ENCODE results near the gene RPL10.

Gene RPL10

GRCh38 chrX:154401045-154401799 lies 3.0 kb downstream of the RPL10 start:
- no peak for DNase-seq

DNA sequence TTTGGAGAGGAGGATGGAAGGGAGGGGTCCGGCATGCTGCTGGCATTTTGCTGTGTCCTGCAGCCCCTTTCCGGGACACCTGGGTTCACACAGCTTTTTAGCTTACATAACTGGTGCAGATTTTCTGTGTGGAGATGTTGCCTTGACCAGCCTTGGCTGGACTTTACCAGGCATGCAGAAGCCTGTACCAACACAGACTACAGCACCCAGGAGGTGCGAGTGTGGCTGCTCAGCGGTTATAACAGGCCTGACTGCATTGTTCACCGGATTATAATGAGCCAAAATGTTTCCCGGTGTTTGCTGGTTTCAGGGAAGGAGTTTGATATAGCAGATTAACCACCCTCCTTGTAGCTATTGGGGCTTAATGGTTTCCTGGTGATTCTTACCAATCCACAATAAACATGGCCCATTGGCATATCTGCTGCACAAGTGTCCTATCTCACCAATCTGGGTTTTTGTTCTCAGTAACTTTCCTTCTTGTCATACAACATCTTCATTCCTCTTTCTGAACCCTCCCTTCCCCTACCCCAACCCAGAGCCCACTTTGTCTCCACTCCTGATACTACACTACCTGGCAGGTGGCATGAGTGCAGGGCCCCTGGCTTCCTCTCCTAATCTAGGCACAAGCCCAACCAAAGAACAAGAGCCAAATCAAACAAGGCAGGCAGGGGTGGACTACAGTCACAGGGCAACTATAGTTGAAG lies 3.9 kb downstream of the RPL10 start:
- no peak for DNase-seq

GRCh38 chrX:154402622-154403127 lies 4.5 kb downstream of the RPL10 start:
- no peak for DNase-seq

GRCh38 chrX:154403192-154403591 lies 5.0 kb downstream of the RPL10 start:
- no peak for DNase-seq

DNA sequence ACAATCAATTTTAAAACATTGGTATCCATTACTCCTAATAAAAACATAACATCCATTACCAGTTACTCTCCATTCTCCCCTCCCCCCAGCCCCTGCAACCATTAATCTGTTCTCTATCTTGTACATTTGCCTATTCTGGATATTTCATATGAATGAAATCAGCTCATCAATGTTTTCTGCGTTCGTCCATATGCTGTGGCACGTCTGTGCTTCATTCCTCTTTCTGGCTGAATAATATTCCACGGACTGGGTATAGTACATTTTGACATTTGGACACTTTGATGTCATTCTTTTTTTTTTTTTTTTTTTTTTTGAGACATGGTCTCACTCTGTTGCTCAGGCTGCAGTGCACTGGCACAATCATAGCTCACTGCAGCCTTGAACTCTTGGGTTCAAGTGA lies 5.7 kb downstream of the RPL10 start:
- no peak for DNase-seq

DNA sequence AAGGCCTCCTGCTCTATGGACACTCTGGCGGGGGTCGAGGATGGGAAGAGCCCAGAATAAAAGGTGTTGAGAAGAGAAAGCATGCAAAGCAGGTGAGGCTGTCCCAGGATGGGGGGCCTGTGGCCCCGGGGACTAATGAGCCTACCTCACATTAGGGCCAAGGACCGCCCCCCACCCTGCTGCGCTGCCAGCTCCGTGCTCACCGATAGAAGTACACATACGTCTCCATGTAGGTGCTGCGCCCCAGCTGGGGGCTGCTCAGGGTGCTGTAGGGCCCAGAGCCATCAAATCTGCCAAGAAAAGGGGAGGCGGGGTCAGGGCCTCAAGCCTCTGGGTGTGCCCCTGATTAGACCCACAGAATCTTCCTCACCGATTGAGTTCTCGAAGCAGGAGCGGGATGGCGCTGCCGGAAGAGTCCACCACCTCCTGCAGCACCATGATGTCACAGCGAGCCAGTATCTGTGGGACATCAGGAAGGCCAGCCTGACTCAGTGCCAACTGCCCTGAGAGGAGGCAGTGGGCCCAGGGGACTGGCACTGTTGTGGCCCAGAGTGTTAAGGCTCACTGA lies 6.5 kb downstream of the RPL10 start:
- no peak for DNase-seq

- DNase-seq = no peak
Measured at GRCh38 chrX:154408659-154409221, 10.6 kb downstream of the RPL10 start.

DNA sequence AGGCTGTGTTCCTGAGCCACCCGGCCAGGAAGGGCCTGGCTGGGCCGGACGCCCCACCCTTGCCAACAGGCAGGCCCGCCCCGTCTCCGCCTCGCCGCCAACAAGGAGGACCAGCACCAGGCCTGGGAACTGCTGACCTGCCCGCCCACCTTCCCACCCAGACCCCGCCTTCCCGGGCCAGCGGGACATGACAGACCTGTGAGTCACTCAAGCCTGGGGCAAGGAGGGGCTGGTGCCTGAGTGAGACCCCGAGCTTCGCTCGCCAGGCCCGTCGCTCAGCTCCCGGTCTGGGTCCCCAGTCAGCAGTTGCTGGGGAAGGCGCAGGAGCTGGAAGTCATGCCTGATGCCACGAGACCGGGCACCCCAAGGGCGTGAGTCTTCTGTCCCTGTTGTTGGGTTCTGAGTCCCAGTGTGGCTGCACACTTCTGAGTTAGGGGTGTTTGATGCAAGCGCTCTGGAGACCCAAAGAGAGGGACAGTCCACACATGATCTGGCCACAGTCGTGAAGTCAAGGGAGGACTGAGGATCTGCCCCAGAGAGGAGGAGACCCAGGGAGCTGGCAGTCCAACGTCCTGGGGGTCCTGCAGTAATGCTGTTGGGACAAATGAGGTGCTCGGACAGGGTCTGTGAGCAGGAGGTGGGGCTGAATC lies 11.2 kb downstream of the RPL10 start, which contains the start of gene DNASE1L1:
DNASE1L1 (minus strand) TSS at position 33 of the 650 bp plus-strand sequence. CDS start 3,686 bp downstream, outside the sequence.
- peak; percentile 62 for DNase-seq

DNA sequence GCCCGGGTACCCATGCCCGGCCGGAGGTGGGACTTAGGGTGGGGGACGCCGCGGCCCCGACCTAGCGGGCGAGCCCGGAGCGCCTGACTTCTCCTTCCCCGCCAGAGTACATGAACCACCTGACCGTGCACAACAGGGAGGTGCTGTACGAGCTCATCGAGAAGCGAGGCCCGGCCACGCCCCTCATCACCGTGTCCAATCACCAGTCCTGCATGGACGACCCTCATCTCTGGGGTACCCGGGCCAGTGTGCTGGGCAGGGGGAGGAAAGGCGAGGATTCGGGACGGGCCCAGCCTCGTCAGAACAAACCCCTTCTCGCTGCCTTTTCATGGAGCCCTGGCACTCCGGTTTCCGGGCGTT lies 13.8 kb downstream of the RPL10 start:
- peak; percentile 74 for DNase-seq

DNA sequence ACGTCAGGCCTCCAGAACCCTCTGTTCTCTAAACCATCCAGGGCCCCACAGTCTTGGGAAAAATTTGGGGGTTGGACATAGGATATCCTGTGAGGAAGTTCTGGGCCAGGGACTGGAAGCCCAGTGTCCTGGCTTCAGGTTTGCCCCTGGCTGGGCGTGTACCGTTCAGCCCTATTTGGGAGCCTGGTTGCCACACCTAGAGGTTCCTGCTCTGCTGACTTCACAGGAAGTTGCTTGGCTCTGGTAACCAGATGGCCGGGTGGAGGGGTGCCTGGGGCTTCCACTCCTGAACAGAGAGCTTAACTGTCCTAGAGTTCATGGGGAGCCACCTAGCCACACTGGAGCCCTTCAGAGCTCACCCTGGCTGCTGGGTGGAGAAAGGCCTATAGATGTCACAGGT lies 14.3 kb downstream of the RPL10 start:
- no peak for DNase-seq

GRCh38 chrX:154413142-154413541 lies 15.0 kb downstream of the RPL10 start:
- no peak for DNase-seq

GRCh38 chrX:154417157-154417556 lies 19.0 kb downstream of the RPL10 start:
- no peak for DNase-seq

DNA sequence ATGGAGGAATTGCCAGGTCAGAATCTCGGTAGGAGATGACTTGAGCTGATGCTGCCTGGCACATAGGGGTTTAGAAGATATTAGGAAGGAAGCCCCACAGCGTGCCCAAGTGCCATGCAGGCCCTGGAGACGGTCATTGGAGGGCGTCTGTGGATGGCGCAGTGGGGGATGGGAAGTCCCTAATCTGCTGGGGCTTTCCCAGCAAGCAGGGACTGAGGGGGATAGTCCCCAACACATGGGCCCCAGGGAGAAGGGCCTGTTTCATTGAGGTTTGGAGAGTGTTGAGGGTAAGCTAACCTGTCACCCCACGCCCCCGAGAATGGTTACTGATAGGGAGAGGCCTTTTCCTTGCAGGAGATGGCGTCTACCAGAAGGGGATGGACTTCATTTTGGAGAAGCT lies 21.0 kb downstream of the RPL10 start:
- DNase-seq = no peak

GRCh38 chrX:154419688-154420401 lies 21.7 kb downstream of the RPL10 start:
- DNase-seq = no peak

DNA sequence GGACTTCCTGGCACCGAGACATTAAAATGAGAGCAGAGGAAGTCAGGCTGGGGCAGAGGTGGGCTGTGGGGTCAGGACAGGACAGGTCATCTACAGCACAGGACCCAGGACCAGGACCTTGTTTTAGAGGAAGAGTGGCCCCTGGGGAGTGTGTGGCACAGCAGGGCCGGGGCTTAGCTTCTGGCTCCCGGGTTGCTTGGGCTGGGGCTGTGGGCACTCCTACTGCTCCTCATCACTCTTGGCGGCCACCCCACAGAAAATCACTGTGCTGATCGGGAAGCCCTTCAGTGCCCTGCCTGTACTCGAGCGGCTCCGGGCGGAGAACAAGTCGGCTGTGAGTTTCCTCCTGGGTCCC lies 22.2 kb downstream of the RPL10 start:
- no peak for DNase-seq

DNA sequence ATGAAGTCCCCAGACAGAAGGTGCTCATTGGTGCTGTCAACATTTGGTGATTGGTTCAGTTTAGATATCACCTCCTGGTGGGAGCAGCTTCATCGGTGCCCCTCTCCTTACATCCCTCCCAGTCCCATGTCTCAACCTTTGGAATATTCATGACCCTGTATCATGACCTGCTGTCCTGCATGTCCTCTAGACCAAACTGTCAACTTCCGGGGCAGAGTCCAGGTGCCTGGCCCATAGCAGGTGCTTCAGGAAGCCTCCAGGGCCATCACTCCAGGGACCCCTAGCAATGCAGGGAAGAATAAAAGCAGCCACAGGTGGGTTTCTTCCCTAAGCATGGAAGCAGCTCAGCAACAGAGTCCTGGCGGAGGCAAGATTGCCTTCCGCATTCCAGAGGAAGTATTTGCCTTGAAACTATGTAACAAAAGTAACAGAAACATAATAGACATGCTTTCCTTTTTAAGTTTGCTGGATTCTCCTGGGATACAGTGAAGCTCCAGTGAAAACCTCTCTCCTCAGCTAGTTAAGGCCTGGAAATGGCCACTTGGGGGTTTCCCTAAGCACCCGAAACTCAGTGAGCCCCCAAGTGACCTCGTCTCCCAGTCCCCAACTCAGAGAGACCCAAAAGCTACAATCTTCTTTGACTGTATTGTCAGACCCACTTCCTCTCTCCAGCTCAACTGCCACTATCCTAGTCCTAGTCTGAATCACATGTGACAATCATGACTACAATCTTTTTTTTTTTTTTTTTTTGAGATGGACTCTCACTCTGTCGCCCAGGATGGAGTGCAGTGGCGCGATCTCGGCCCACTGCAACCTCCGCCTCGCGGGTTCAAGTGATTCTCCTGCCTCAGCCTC lies 29.0 kb downstream of the RPL10 start:
- DNase-seq = no peak

GRCh38 chrX:154428176-154429171 lies 30.3 kb downstream of the RPL10 start, which contains the start of gene ATP6AP1:
Gene ATP6AP1, plus strand, starts transcription at chrX:154428677. Its CDS starts 16 bp downstream, at chrX:154428693.
- DNase-seq = peak; percentile 96

- DNase-seq = no peak
Measured at GRCh38 chrX:154429711-154430110, 31.5 kb downstream of the RPL10 start.

DNA sequence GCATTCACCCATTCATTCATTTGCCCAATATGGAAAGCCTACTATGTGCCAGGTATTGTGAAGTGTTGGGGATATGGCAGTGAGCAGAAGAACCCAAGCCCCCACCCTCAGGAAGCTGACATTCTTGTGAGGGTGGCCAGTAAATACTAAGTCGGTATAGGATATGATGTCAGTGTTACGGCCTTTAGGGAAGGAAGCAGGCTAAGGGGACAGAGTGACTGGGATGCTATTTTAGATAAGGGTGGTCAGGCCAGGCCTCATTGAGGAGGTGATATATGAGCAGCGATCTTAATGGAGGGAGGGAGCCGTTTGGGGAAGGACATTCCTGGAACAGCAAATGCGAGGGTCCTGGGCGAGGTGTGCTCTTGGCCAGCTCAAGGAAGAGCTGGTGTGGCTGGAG lies 32.3 kb downstream of the RPL10 start:
- no peak for DNase-seq

DNA sequence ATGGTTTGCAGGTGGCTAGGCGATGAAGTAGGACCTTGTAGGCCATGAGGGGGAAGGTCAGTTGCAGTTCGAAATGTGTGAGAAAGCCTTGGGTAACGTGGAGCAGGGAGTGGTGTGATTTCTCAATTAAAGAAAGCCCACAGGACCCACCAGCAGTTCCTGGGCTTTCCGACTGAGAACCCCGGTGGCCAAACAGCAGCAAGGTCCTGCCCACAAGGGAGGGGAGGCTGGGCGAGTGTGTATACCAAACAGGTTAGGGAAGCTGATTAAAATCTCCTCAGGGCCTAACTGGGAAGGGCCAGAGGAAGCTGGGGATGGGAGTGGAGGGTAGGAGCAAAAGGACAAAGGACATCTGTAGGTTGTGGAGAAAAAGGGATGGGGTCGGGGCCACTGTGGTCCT lies 32.7 kb downstream of the RPL10 start:
- no peak for DNase-seq
